ENCODE measurements around the gene KLHDC3. TPM values are rescaled to one million over a fixed set of nuclear protein-coding genes. Genes with fewer than 3 reads are reported as not detected.

Gene KLHDC3, protein sequence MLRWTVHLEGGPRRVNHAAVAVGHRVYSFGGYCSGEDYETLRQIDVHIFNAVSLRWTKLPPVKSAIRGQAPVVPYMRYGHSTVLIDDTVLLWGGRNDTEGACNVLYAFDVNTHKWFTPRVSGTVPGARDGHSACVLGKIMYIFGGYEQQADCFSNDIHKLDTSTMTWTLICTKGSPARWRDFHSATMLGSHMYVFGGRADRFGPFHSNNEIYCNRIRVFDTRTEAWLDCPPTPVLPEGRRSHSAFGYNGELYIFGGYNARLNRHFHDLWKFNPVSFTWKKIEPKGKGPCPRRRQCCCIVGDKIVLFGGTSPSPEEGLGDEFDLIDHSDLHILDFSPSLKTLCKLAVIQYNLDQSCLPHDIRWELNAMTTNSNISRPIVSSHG
- polyA plus RNA-seq (2012; ENCODE audit: insufficient read depth, insufficient read length, low read depth): 125 TPM

DNA sequence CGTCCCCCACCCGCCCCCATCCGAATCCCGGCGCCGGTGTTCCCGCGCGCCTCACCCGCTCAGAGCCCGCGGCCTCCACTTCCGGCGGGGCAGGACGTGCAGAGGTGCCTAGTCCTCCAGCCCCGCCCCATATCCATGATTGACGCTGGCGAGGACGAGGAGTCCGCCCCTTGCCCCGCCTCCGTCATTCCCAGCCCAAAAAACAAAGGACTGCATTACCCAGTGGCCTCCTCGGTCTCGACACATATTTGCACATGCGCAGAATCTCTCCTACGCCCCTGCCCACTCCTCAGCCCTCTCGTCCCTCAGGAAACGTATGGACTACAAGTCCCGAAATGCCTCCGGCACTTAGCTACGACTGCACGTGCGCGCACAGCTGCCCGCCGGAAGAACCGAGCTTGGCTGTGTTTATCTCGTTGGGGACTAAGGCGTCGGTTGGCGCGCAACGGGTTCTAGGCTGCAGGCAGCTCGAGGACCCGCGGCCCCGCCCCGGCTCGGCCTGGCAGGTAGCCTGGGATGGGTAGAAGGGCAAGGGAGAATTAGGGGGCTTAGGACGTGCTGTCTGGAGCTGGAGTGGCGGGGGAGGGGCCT lies at the start of gene KLHDC3, which contains the start of gene MEA1:
Gene KLHDC3, plus strand, starts transcription at position 407 of the 591 bp plus-strand sequence. CDS start 2,944 bp downstream, outside the sequence.
Gene MEA1, minus strand, starts transcription at position 104 of the 591 bp plus-strand sequence. CDS start 133 bp downstream, outside the sequence.
- Histone ChIP-seq H3K27me3 (no peaks in the 10 kb centered on the region), H3K36me3 (peaks cover 32% of the 10 kb centered on the region), H3K4me3 (ENCODE audit: low read depth, low read length) (peak within 1 kb of the TSS; percentile 95), H3K9me3 (no peaks in the 10 kb centered on the region), H3K4me1 (no peaks in the 10 kb centered on the region)
- DNase-seq: peak; percentile 99
- TF ChIP-seq, protein P1, sequence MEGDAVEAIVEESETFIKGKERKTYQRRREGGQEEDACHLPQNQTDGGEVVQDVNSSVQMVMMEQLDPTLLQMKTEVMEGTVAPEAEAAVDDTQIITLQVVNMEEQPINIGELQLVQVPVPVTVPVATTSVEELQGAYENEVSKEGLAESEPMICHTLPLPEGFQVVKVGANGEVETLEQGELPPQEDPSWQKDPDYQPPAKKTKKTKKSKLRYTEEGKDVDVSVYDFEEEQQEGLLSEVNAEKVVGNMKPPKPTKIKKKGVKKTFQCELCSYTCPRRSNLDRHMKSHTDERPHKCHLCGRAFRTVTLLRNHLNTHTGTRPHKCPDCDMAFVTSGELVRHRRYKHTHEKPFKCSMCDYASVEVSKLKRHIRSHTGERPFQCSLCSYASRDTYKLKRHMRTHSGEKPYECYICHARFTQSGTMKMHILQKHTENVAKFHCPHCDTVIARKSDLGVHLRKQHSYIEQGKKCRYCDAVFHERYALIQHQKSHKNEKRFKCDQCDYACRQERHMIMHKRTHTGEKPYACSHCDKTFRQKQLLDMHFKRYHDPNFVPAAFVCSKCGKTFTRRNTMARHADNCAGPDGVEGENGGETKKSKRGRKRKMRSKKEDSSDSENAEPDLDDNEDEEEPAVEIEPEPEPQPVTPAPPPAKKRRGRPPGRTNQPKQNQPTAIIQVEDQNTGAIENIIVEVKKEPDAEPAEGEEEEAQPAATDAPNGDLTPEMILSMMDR (IDR thresholded peaks at IDR 0.05; ENCODE audit: low read depth, low read length): no peak

DNA sequence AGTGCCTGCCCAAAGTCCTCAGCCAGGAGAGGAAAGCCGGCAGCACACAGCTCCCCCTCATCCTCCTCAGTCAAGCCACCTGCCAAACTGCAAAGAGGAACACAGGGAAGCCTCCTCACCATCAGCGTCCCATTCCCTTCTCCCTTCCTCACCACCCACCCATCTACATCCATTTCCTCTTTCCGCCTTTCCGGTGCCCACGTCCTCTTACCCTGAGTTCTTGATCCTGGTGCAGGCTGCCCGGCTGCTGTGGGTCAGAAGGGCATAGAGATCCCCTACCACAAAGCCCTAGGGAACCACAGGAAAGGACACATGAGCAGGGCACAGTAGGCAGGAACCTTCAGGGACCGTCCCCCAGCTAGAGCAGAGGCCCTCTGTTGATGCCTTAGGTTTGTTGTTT lies 47.5 kb upstream of the KLHDC3 start:
- Histone ChIP-seq H3K4me1 (no peaks in the 10 kb centered on the region), H3K27me3 (no peaks in the 10 kb centered on the region), H3K36me3 (peaks cover 15% of the 10 kb centered on the region), H3K9me3 (no peaks in the 10 kb centered on the region), H3K4me3 (ENCODE audit: low read depth, low read length) (no peak overlapping the region)
- TF ChIP-seq, protein P1 (IDR thresholded peaks at IDR 0.05; ENCODE audit: low read depth, low read length): no peak
- no peak for DNase-seq

DNA sequence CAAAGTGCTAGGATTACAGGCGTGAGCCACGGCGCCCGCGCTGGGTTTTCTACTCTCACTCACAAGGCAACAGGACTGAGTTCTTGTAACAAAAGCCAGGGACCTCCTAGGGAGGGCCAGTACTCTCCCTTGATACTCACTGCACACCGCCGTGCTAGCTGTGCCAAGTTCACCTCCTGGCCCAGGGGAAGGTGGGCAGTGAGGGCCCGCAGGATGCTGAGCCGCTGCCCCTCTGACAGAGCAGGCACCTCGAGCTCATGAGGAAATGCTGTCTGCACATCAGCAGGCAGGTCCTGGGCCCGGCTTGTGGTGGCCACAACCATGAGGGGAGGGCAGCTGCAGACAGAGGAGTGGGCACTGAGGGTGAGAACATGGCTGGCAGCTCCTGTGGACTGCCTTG lies 46.8 kb upstream of the KLHDC3 start:
- Histone ChIP-seq H3K36me3 (peaks cover 15% of the 10 kb centered on the region), H3K4me1 (no peaks in the 10 kb centered on the region)

DNA sequence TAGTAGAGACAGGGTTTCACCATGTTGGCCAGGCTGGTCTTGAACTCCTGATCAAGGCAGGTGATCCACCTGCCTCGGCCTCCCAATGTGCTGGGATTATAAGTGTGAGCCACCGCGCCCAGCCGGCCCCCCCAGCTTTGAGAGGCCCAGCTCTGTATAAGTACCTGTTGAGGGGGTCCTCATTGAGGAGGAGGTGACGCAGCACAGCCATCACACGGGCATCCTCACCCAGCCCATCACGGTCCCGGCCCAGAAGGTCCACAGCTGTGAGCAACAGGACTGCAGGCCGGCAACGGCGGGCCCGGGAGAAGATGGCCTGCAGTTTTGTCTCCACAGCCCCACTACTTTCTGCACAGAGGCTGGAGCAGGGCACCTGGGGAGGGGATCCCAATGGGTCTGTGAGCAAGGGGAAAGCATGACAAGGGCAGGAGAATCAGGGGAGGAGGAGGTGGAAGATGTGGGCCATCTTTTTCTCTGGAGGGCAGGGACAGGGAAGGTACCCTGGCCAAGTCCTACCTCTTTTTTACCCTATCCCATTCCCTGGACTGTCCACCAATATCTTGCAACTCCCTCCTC lies 45.8 kb upstream of the KLHDC3 start:
- no peaks in the 10 kb centered on the region for H3K27me3 ChIP-seq
- TF ChIP-seq, protein P1 (IDR thresholded peaks at IDR 0.05; ENCODE audit: low read depth, low read length): no peak
- H3K4me3 ChIP-seq (ENCODE audit: low read depth, low read length): no peak overlapping the region
- DNase-seq: no peak
- H3K4me1 ChIP-seq: no peaks in the 10 kb centered on the region
- no peaks in the 10 kb centered on the region for H3K9me3 ChIP-seq
- H3K36me3 ChIP-seq: peaks cover 15% of the 10 kb centered on the region

More for the DNA sequence above, 46.8 kb upstream of the KLHDC3 start:
- no peak for DNase-seq
- TF ChIP-seq, protein P1 (IDR thresholded peaks at IDR 0.05; ENCODE audit: low read depth, low read length): no peak
- Histone ChIP-seq H3K4me3 (ENCODE audit: low read depth, low read length) (no peak overlapping the region), H3K27me3 (no peaks in the 10 kb centered on the region), H3K9me3 (no peaks in the 10 kb centered on the region)

DNA sequence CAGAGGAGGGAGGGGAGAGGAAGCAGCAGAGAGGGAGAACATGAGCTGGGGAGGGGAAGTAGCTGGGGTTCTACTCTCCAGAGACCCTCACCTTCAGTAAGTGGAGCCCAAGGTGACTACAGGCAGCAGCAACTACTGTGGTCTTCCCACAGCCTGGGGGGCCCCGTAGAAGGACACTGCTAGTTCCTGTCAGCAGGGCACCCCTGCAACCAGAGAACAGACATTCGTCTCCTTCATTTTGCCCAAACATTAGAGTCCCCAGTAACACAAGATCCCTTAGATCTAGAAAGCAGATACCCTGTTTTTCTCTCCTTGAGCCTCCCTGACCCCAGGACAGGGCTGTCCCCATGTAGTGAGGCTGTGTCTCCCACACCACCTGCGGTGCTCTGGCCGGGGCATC lies 45.3 kb upstream of the KLHDC3 start:
- Histone ChIP-seq H3K27me3 (no peaks in the 10 kb centered on the region), H3K9me3 (no peaks in the 10 kb centered on the region), H3K4me1 (no peaks in the 10 kb centered on the region), H3K4me3 (ENCODE audit: low read depth, low read length) (no peak overlapping the region), H3K36me3 (peaks cover 15% of the 10 kb centered on the region)
- DNase-seq: no peak
- TF ChIP-seq, protein P1 (IDR thresholded peaks at IDR 0.05; ENCODE audit: low read depth, low read length): no peak

Measured in BE2C (cell line).